GM19438 (cell line): ENCODE results near the gene TTC36.
A peak's percentile ranks its signal among the peaks of the same experiment; 100 is the strongest.
"Not testable (repeated sequence)": the region's sequence is repeated elsewhere in the genome, so short reads cannot be mapped to it uniquely, and the experiment has no call there.

ENCODE experiments used
- ATAC-seq: cut with Tn5 transposase; IDR thresholded peaks from one replicate; pipeline ENCODE4 v1.9.1; 2021; ENCODE audit warnings: low read depth; ENCODE audit not compliant: unreplicated experiment

Gene TTC36

DNA sequence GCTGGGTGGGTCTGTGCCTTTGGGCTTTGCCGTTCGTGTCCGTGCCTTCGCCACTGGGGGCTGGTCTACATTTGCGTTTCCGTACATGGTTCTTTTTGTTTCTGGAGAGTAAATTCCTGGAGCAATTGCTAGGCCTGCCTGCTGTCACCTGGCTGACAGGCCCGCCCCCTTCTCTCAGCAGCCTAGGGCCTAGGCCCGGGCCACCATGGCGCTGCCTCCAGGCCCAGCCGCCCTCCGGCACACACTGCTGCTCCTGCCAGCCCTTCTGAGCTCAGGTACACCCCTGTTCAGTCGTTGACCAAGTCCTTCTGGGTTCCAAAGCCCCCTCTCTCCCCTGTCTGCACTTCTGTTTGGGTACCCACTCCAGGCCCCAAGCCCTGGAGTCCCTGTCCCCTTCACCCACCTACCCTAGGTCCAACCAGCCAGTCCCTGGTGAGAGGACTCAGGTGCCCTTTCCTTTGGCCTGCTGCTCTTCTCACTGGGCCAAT is 4.4 kb downstream of the TTC36 start:
- ATAC-seq: peak; percentile 8

DNA sequence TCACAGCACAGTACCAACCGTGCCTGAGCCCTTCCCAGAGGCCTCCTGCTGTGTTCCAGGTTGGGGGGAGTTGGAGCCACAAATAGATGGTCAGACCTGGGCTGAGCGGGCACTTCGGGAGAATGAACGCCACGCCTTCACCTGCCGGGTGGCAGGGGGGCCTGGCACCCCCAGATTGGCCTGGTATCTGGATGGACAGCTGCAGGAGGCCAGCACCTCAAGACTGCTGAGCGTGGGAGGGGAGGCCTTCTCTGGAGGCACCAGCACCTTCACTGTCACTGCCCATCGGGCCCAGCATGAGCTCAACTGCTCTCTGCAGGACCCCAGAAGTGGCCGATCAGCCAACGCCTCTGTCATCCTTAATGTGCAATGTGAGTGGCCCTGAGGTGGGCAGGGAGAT is 4.8 kb downstream of the TTC36 start:
- no peak for ATAC-seq

GRCh38 chr11:118532852-118533768 is 5.8 kb downstream of the TTC36 start:
- ATAC-seq: no peak

GRCh38 chr11:118533769-118534729 is 6.8 kb downstream of the TTC36 start:
- ATAC-seq: no peak

DNA sequence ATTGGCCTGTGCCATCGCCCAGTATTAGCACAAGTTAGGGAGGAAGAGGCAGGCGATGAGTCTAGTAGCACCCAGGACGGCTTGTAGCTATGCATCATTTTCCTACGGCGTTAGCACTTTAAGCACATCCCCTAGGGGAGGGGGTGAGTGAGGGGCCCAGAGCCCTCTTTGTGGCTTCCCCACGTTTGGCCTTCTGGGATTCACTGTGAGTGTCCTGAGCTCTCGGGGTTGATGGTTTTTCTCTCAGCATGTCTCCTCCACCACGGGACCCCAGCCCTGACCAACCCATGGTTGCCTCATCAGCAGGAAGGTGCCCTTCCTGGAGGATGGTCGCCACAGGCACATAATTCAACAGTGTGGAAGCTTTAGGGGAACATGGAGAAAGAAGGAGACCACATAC is 8.0 kb downstream of the TTC36 start:
- no peak for ATAC-seq

- no peak for ATAC-seq
These were observed 9.5 kb downstream of the TTC36 start for GRCh38 chr11:118536726-118537125.

GRCh38 chr11:118537409-118537980 is 10.2 kb downstream of the TTC36 start:
- no peak for ATAC-seq

- ATAC-seq: no peak
These were observed 16.9 kb downstream of the TTC36 start for GRCh38 chr11:118544010-118544646.

- no peak for ATAC-seq
These were observed 17.4 kb downstream of the TTC36 start for GRCh38 chr11:118544647-118545010.

DNA sequence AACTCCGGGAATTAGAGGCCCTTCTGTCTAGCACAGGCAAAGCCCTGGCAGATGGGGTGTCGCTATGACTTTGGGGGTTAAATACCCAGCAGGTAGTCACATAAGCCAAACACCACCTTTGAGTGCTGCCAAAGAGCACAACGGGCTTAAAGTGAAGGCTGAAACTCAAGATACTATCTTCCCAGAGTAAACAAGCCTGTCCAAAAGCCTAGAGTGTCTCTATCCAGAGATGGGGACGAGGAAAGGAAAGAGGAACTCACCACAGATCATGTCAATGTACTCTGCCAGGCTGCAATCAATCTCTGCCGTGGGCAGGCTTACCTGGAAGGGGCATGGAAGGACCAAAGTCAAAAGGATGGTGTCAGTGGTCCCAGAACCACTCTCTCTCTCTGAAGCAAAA is 18.3 kb downstream of the TTC36 start:
- ATAC-seq: no peak

DNA sequence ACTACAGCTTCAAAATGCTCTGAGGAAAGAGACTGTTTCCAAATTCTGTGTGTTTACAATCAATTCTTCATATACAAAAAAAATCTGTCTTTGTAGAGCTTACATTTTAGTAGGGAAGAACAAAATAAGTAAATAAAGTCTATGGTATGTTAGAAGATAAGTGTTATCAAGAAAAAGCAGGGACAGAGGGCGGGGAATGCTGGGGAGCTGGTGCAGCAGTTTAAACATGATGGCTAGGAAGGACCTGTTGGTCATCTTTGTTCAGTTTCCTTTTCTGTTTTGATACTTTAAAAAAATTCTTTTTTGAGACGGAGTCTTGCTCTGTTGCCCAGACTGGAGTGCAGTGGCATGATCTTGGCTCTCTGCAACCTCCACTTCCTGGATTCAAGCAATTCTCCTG is 19.9 kb downstream of the TTC36 start:
- no peak for ATAC-seq

- no peak for ATAC-seq
These were observed 25.1 kb downstream of the TTC36 start for GRCh38 chr11:118552341-118552740.

DNA sequence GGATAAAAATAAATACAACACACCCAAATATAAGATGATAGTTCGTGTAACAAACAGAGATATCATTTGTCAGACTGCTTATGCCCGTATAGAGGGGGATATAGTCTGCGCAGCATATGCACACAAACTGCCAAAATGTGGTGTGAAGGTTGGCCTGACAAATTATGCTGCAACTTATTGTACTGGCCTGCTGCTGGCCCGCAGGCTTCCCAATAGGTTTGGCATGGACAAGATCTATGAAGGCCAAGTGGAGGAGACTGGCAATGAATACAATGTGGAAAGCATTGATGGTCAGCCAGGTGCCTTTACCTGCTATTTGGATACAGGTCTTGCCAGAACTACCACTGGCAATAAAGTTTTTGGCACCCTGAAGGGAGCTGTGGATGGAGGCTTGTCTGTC is 33.5 kb downstream of the TTC36 start:
- no peak for ATAC-seq

DNA sequence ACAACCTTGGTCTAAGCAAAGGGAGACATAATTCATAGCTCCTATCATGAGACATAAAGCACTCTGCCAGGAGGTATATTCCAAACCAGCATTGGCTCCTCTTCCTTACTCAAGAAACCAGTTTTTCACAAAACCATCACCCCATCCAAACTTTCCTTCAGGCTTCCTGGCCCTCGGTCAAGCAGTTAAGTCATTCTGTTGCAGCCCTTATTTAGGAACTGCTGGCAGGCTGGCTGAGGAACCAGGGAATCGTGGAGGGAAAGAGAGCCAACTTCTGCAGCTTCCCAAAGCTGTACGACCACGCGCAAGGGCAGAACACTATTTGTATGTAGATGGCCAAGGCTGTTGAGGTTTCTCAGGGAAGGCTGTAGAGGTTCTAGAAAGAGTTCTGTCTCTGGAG is 37.8 kb downstream of the TTC36 start:
- no peak for ATAC-seq

- ATAC-seq: no peak
These were observed 42.4 kb downstream of the TTC36 start for GRCh38 chr11:118569670-118570069.

DNA sequence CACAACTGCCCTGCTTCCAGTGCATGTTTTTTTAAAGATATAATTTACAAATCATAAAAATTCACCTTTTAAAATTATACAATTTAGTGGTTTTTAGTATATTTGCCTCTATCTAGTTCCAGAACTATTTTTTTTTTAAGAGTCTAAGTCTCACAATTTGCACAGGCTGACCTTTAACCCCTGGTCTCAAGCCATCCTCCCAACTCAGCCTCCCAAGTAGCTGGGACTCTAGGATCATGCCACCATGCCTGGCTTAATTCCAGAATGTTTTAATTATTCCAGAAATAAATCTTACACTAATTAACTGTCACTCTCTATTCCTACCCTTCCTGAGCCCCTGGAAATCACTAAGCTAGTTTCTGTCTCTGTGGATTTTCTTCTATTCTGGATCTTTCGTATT is 43.5 kb downstream of the TTC36 start:
- no peak for ATAC-seq

DNA sequence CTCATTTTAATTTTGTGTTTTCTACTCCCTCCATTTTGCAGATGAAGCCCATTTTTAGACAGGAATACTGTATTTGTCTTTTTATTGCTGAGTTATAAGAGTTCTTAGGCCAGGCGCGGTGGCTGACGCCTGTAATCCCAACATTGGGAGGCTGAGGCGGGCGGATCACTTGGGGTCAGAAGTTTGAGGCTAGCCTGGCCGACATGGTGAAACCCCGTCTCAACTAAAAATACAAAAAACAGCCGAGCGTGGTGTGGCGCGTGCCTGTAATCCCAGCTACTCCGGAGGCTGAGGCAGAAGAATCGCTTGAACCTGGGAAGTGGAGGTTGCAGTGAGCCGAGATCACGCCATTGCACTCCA is 44.4 kb downstream of the TTC36 start:
- ATAC-seq: not testable (repeated sequence)

DNA sequence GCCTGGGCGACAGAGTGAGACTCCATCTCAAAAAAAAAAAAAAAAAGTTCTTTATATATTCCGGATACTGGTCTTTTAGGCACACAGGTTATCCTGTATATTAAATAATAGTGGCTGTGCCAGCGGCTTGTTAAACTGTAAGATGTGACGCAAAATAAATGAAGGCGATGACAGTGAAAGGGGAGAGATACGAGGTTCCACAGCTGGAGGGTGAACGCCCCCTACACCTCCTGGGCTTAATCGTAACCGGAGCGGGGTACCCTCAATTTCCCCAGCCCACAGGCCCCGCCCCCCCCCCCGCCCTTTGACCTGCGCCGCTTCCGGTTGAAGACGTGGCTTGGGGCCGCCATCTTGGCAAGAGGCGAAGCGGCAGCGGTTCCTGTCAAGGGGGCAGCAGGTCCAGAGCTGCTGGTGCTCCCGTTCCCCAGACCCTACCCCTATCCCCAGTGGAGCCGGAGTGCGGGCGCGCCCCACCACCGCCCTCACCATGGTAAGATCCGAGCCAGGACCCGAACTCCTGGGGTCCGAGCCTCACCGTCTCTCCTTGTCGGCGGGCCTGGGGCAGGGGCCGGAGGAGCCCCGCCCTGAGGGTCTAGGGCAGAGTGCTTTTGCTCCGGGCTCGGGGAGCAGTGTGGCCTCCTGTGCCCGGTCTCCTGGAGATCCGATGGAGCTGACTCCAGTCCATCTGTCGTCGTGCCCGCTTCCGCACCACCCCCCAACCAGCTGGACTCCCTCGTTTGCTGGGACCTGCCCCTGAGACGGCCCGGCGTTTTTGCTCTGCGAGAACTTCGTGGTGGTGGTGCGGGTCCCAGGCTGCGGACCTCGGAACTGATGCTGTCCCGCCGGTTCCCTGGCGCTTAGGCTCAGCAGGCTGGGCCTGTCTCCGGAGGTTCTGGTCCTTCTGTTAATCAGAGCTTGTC is 45.0 kb downstream of the TTC36 start, which contains the start of gene ARCN1:
TSS of gene ARCN1 (plus strand) at position 349 of the 920 bp plus-strand sequence. CDS start at position 488, 139 bp downstream.
- ATAC-seq: peak; percentile 53

DNA sequence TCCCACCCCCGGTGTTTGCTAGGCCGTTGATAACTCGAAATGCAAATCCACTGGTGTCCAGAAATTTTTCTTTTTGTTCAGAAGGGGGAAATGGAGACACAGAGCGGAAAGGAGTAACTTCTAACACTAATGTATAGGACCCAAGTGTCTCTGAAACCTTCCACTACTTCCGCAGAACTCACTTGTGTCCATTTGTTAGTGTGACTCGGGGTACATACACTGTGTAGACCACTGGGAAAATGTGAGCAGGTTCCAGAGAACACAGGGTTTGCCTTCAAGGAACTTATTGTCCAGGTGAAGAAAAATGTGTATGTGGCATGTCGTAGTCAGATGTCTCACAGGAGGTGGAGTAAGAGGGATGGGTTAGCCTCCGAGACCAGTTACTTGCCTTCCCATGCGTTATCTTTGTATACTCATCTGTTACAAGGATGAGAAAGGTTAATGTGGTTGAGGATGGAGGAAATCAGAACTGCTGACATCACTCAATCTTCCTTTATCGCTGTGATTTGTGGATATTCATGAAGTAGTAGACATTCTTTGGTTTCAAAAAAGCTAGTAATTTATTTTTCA is 45.8 kb downstream of the TTC36 start:
- ATAC-seq: peak; percentile 25
